CD14-positive monocyte (primary cell): ENCODE results near the gene ACVR1. TPM values are rescaled to one million over a fixed set of nuclear protein-coding genes. Genes with fewer than 3 reads are reported as not detected.

Experiments
- DNase-seq, 3 donors: peaks; one replicate each; pipeline ENCODE4 v3.0.0-alpha.2; 2011 to 2022
- H2AFZ ChIP-seq: 2 replicates; pipeline ENCODE4 v1.6.0; 2012; ENCODE audit warnings: mild to moderate bottlenecking, low read depth, low read length, inconsistent platforms; ENCODE audit not compliant: insufficient read depth, poor library complexity, severe bottlenecking
- H3K27ac ChIP-seq, 2 donors: 1 replicate in 1 of 2; 2 replicates in 1 of 2; pipeline ENCODE4 v1.5.1; 2012 to 2013; ENCODE audit warnings: low read length in 2 of 2, control low read depth in 1 of 2, inconsistent platforms in 1 of 2, low read depth in 1 of 2, mild to moderate bottlenecking in 1 of 2
- H3K27me3 ChIP-seq, 2 donors: one replicate each; pipeline versions ENCODE4 v1.6.0 to v1.6.1; 2011 to 2013; ENCODE audit warnings: low read length in 2 of 2; ENCODE audit not compliant: control insufficient read depth in 2 of 2, insufficient read depth in 2 of 2
- H3K36me3 ChIP-seq, 2 donors: replicated peaks in 1 of 2; 1 replicate in 1 of 2; 2 replicates in 1 of 2; pipeline versions ENCODE4 v1.5.1 to v1.6.1; 2012 to 2013; ENCODE audit warnings: low read length in 2 of 2, control low read depth in 1 of 2, inconsistent platforms in 1 of 2, mild to moderate bottlenecking in 1 of 2; ENCODE audit not compliant: insufficient read depth in 2 of 2, control insufficient read depth in 1 of 2
- H3K4me1 ChIP-seq, 2 donors: 1 replicate in 1 of 2; 2 replicates in 1 of 2; pipeline versions ENCODE4 v1.5.1 to v1.6.1; 2012 to 2013; ENCODE audit warnings: low read length in 2 of 2, control low read depth in 1 of 2, inconsistent platforms in 1 of 2, mild to moderate bottlenecking in 1 of 2, moderate library complexity in 1 of 2; ENCODE audit not compliant: insufficient read depth in 2 of 2, control insufficient read depth in 1 of 2
- H3K4me2 ChIP-seq: replicated peaks from 2 replicates; pipeline ENCODE3; 2012; ENCODE audit warnings: low read length, moderate library complexity, mild to moderate bottlenecking; ENCODE audit not compliant: poor library complexity, severe bottlenecking; ENCODE audit errors: extremely low read depth
- H3K4me3 ChIP-seq, 3 experiments: fragments of 200-600 bp in 1 of 3; sonication (generic) in 1 of 3; replicated peaks in 1 of 3; 1 replicate in 2 of 3; 2 replicates in 1 of 3; pipeline ENCODE4 v1.5.1; 2011 to 2013; ENCODE audit warnings: low read length in 3 of 3, mild to moderate bottlenecking in 3 of 3, control low read depth in 2 of 3, low read depth in 2 of 3, inconsistent platforms in 1 of 3, moderate library complexity in 1 of 3
- H3K79me2 ChIP-seq: 2 replicates; pipeline ENCODE4 v1.6.0; 2012; ENCODE audit warnings: mild to moderate bottlenecking, control low read depth, inconsistent platforms, low read length, moderate library complexity; ENCODE audit not compliant: insufficient read depth
- H3K9ac ChIP-seq: 2 replicates; pipeline ENCODE4 v1.6.0; 2017; ENCODE audit warnings: low read length, mild to moderate bottlenecking; ENCODE audit not compliant: insufficient read depth, poor library complexity, severe bottlenecking
- H3K9me3 ChIP-seq, 2 donors: replicated peaks in 1 of 2; 1 replicate in 1 of 2; 2 replicates in 1 of 2; pipeline versions ENCODE4 v1.5.1 to v1.6.1; 2012 to 2013; ENCODE audit warnings: low read length in 2 of 2, control low read depth in 1 of 2; ENCODE audit not compliant: control insufficient read depth in 1 of 2, insufficient read depth in 1 of 2
- H4K20me1 ChIP-seq: 2 replicates; pipeline ENCODE4 v1.6.0; 2012; ENCODE audit warnings: mild to moderate bottlenecking, low read length, control low read depth, moderate library complexity; ENCODE audit not compliant: insufficient read depth
- H3K27ac Mint-ChIP-seq, 7 donors: one replicate each; pipeline ENCODE4 v1.8.0; 2020; ENCODE audit warnings: mild to moderate bottlenecking in 7 of 7, mixed read lengths in 7 of 7, moderate library complexity in 6 of 7, inconsistent platforms in 2 of 7
- H3K27me3 Mint-ChIP-seq, 3 donors: one replicate each; pipeline ENCODE4 v1.8.0; 2021 to 2022; ENCODE audit warnings: low read depth in 3 of 3, mild to moderate bottlenecking in 3 of 3, mixed read lengths in 3 of 3, moderate library complexity in 3 of 3, inconsistent platforms in 1 of 3
- H3K36me3 Mint-ChIP-seq, 2 donors: one replicate each; pipeline ENCODE4 v1.8.0; 2020; ENCODE audit warnings: mixed read lengths in 2 of 2, inconsistent platforms in 1 of 2, mild to moderate bottlenecking in 1 of 2
- H3K4me1 Mint-ChIP-seq: one replicate; pipeline ENCODE4 v1.8.0; 2020; ENCODE audit warnings: mild to moderate bottlenecking, mixed read lengths
- H3K4me3 Mint-ChIP-seq, 2 donors: one replicate each; pipeline ENCODE4 v1.8.0; 2020; ENCODE audit warnings: mild to moderate bottlenecking in 2 of 2, mixed read lengths in 2 of 2, moderate library complexity in 1 of 2
- H3K9me3 Mint-ChIP-seq, 7 donors: one replicate each; pipeline ENCODE4 v1.8.0; 2020 to 2022; ENCODE audit warnings: mixed read lengths in 7 of 7, mild to moderate bottlenecking in 6 of 7, moderate library complexity in 6 of 7, inconsistent platforms in 2 of 7
- CTCF ChIP-seq: fragments of 200-600 bp; IDR thresholded peaks from one replicate; pipeline ENCODE4 v1.8.0; 2022; ENCODE audit warnings: antibody characterized with exemption, mild to moderate bottlenecking
- WGBS: methylation state at CpG from one replicate; pipeline ENCODE4 v1.1.5; 2013; ENCODE audit warnings: missing lambda C conversion rate; ENCODE audit not compliant: insufficient coverage; 5-methylcytosine and 5-hydroxymethylcytosine counted together
- intact Hi-C, 2 donors: fragments of 100-400 bp; cut with micrococcal nuclease; formaldehyde crosslinking; loops; one replicate each; pipeline versions ENCODE4 v1.15.0 to v1.15.1; 2023
- polyA plus RNA-seq, 3 donors: library from polyadenylated mRNA; depleted of rRNA in 1 of 3; unstranded in 2 of 3; stranded (reverse) in 1 of 3; fragments of 300-500 nt in 2 of 3; fragments of >200 nt in 1 of 3; fragmentation: Illumina TruSeq in 2 of 3; gene quantifications; 1 replicate in 2 of 3; 2 replicates in 1 of 3; pipeline ENCODE4 v1.2.3, GENCODE V29; 2012 to 2021
- small RNA-seq: library from RNA; depleted of rRNA; stranded (forward); fragments of <200 nt; gene quantifications from one replicate; pipeline ENCODE3, GENCODE V24; 2012; ENCODE audit warnings: low read depth; ENCODE audit not compliant: insufficient read length

Gene ACVR1
- polyA plus RNA-seq, 3 donors: 2.8 to 13.4 (median 4.9) TPM

- peaks cover 0 to 3% (median 0%) of the 10 kb centered on the region in 3 donors for H3K27me3 Mint-ChIP-seq
- WGBS: no CpG with 5 or more reads among the region's 4 CpGs
- H3K27me3 ChIP-seq: no peaks in the 10 kb centered on the region
- DNase-seq: no peak
- no peaks in the 10 kb centered on the region for H3K4me1 Mint-ChIP-seq
- no peaks in the 10 kb centered on the region for H4K20me1 ChIP-seq
- H3K27ac ChIP-seq: no peak overlapping the region
- H3K4me2 ChIP-seq: no peak overlapping the region
- H3K79me2 ChIP-seq: no peaks in the 10 kb centered on the region
- no peak overlapping the region for H3K27ac Mint-ChIP-seq
- H3K4me3 ChIP-seq: no peak overlapping the region
- H3K9ac ChIP-seq: no peak overlapping the region
- H3K4me1 ChIP-seq: no peaks in the 10 kb centered on the region
- intact Hi-C loops: no loop called here
- H3K9me3 Mint-ChIP-seq: peaks cover 2 to 8% (median 6%) of the 10 kb centered on the region in 7 donors
- H3K4me3 Mint-ChIP-seq: no peak overlapping the region
- H3K36me3 Mint-ChIP-seq: no peaks in the 10 kb centered on the region
- H3K9me3 ChIP-seq: no peaks in the 10 kb centered on the region
- no peaks in the 10 kb centered on the region for H3K36me3 ChIP-seq
- no peak overlapping the region for H2AFZ ChIP-seq
- TF ChIP-seq CTCF: no peak
Observed at GRCh38 chr2:157691695-157692094, 184.4 kb downstream of the ACVR1 start.

- WGBS: no CpG with 5 or more reads among the region's 1 CpG
Observed at GRCh38 chr2:157691131-157691530, 185.0 kb downstream of the ACVR1 start.

More at GRCh38 chr2:157691131-157691530, 185.0 kb downstream of the ACVR1 start:
- Histone ChIP-seq H3K4me3 (no peak overlapping the region), H4K20me1 (no peaks in the 10 kb centered on the region), H3K9ac (no peak overlapping the region), H3K79me2 (no peaks in the 10 kb centered on the region), H3K9me3 (no peaks in the 10 kb centered on the region), H3K36me3 (no peaks in the 10 kb centered on the region), H3K27ac (no peak overlapping the region), H3K4me2 (no peak overlapping the region), H2AFZ (no peak overlapping the region), H3K4me1 (no peaks in the 10 kb centered on the region), H3K27me3 (no peaks in the 10 kb centered on the region)
- no peak for TF ChIP-seq CTCF
- no peak overlapping the region for H3K27ac Mint-ChIP-seq
- no peaks in the 10 kb centered on the region for H3K36me3 Mint-ChIP-seq
- intact Hi-C loops: no loop called here
- H3K4me3 Mint-ChIP-seq: no peak overlapping the region
- no peak for DNase-seq
- H3K4me1 Mint-ChIP-seq: no peaks in the 10 kb centered on the region
- peaks cover 2 to 8% (median 6%) of the 10 kb centered on the region in 7 donors for H3K9me3 Mint-ChIP-seq
- peaks cover 0 to 3% (median 0%) of the 10 kb centered on the region in 3 donors for H3K27me3 Mint-ChIP-seq

Small RNA genes within 50 kb of the gene (small RNA-seq; reads per million reads assigned to genes)
- not detected for gene RNU6-436P

Other genes starting within 250 kb of the ACVR1 start
- under 1 TPM in 1 of 3 donors, not detected in 2; 0.05 TPM for gene ACVR1C, start 247.5 kb downstream of the ACVR1 start, polyA plus RNA-seq
- gene UPP2, start 225.5 kb upstream of the ACVR1 start, polyA plus RNA-seq: not detected